GM19043 (cell line): ENCODE results near the gene TCEA3.

ENCODE experiments used
- ATAC-seq: cut with Tn5 transposase; IDR thresholded peaks from one replicate; pipeline ENCODE4 v1.9.1; 2021; ENCODE audit warnings: low read depth; ENCODE audit not compliant: unreplicated experiment

Gene TCEA3

GRCh38 chr1:23448846-23449245 is 24.3 kb upstream of the TCEA3 start:
- no peak for ATAC-seq

GRCh38 chr1:23446661-23447310 is 22.2 kb upstream of the TCEA3 start:
- ATAC-seq: no peak

DNA sequence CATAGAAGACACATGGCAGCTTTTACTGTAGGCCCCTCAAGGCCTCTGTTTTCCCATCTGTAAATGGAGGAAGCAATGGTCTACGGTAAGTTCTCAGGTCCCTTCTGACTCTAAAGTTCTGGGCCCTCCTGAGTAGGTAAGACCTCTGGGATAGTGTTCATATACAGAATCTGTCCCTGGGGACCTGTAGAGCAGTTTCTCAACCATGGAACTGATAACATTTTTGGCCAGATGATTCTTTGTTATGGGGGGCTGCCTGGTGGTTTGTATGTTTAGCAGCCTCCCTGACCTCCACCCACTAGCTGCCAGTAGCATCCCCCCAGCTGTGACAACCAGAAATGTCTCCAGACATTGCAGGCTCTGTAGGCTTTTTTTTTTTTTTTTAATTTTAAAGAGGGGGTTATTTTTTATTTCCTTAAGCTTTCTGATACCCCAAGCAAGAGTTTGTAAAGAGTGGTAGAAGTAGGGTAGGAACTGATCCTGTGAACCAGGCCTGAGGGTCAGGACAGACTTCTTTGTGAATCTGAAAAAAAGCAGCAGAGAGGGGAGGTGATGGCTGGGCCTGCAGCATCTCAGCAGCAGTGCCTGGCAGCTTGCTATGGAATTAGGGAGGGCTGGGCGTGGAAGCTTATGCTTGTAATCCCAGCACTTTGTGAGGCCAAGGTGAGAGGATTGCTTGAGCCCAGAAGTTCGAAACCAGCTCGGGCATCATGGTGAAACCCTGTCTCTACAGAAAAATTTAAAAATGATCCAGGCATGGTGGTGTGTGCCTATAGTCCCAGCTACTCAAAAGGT is 20.2 kb upstream of the TCEA3 start:
- ATAC-seq: no peak

DNA sequence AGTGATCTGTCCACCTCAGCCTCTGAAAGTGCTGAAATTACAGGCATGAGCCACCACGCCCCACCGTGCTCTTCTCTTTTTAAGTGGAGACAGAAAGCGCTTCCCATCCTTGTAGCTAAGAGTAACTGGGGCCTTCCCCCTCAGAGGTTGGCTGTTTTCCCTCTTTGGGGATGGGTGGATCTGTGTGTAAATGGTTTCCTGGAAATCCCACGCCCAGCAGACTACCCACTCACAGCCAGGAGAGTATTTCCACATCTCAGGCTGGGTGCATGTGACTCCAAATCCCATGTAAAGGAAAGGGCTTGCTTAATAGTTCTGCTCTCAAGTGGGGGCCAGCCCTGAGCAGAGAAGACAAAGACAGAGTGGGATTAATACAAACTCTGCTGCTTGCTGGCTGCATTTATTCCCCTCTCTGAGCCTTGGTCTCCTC is 19.6 kb upstream of the TCEA3 start:
- no peak for ATAC-seq

- no peak for ATAC-seq
Observed at GRCh38 chr1:23442751-23443150, 18.2 kb upstream of the TCEA3 start.

DNA sequence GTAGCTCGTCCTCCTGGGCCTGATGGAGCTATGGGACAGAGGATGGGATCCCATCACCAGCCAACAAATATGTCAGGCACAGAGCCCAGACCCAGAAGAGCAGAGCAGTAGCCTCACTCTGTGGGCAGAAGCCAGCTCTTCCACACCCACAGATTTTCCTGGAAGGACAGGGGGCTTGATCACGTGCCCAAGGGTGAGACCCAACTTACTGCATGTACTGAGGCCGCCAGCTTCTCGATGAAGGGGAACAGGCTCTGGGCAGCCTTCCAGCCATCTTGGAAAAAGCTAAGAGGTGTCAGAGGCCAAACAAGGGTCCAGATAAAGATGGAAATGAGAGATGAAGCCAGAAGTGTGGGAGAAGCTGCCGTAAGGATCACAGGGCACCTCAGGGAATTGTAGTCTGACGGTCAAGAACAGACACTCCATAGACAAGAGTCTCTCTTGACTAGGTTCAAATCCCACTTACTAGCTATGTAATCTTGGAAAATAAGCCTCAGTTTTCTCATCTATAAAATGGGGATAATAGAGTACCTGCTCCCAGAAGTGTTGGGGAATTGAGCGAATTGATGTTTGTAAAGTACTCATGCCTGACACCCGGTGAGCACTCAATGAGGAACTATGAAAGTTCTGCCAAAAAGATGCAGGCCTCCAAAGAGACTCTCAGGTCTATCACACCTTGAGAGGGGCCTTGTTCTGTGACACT is 17.0 kb upstream of the TCEA3 start:
- no peak for ATAC-seq

- ATAC-seq: no peak
Observed at GRCh38 chr1:23438545-23438944, 14.0 kb upstream of the TCEA3 start.

- no peak for ATAC-seq
Observed at GRCh38 chr1:23437355-23437664, 12.8 kb upstream of the TCEA3 start.

DNA sequence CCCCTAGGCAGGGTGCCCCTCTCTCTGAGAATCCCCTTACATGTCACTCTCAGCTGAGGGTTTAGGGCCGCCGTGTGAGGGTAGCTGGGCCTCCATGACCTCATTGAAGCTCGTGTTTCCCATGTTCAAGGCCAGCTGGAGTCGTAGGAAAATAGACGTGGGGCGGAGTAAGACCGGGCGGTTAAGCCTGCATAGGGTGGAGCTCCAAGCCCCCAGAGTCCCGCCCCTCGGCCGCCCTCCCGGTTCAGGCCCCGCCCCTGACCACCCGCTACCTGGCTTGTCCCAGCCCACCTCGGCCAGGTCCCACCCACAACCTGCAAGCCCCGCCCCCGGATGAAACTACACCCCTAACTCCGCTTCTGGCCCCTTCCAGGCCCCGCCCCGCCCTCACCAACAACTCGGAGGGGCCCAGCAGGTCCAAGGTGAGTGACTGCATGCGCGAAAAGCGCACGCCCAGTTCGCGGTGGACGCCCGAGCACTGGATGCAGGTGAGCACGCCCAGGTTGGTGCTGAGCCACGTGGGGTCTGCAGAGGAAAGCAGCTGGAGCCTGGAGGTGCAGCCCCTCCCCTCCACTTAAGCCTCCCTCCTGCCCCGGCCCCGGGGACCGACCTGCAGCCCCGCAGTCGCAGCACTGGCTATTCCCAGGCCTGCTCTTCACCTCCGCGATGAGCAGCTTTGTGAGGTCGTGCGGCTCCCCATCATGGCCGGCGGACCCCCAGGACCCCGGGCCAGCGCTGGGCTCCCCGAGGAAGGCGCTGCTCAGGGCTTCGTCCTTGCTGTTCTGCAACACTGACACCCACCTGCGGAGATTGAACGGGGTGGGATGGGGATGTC is 12.2 kb upstream of the TCEA3 start:
- ATAC-seq: no peak

DNA sequence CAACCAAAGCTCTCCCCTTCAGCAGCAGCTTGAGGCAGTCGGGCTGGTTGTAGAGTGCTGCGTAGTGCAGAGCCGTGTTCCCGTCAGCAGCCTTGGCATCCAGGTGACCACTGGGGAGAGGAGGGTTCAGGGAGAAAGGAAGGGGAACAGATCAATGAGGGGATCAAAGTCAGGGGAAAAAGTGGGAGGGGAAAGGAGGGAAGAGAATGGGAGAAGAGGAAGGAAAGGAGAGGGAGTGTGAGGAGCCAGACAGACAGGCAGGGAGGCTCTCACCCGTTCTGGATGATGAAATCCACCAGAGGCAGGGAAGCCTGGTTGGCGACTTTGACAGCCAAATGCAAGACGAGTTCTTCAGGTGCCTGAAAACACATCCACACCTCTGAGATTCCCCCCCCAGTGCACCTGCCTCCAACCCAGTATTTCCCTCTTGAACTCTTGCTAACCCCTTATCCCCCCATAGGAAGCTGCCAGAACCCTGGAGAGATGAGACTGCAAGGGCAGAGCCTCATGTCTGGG is 9.8 kb upstream of the TCEA3 start:
- ATAC-seq: no peak

- ATAC-seq: no peak
Observed at GRCh38 chr1:23433122-23433521, 8.6 kb upstream of the TCEA3 start.

DNA sequence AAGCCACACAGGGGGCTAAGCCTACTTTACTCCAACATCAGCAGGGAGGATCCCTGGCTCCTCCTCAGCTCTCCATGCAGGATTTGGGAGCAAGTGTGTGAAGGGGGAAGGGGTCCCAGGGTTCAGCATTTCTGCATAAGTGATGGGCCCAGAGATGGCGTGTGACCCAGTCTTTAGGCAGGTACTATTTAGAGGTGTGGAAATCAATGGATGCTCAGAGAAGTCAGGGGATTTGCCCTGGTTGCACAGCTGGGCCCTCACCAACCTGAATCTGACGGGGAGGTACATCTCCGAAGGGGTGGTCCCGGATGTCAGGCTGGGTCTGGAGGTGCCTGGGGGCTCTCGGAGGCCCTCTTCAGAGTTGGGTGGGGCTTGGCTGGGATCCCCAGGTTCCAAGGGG is 6.9 kb upstream of the TCEA3 start:
- ATAC-seq: no peak

DNA sequence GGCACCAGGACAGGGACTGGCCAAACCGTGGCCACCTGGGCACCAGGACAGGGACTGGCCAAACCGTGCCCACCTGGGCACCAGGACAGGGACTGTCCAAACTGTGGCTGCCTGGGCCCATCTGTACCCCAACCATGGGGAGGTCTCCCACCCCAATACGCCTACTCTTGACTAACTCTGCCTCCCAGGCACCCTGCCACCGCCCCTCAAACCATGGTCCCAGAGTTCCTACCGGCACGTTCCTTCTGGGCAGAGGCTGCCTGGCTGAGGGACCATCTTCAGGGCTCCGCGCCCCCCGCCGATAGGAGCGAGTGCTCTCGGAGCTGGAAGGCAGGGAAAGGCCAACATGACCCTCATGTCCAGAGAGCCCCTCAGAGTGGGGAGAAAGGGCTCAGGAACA is 6.3 kb upstream of the TCEA3 start:
- no peak for ATAC-seq

GRCh38 chr1:23428136-23428905 is 3.8 kb upstream of the TCEA3 start:
- no peak for ATAC-seq

GRCh38 chr1:23427550-23427949 is 3.0 kb upstream of the TCEA3 start:
- ATAC-seq: no peak

- ATAC-seq: no peak
Observed at GRCh38 chr1:23426828-23427227, 2.3 kb upstream of the TCEA3 start.

GRCh38 chr1:23425193-23425494 is 596 bp upstream of the TCEA3 start:
- ATAC-seq: no peak

DNA sequence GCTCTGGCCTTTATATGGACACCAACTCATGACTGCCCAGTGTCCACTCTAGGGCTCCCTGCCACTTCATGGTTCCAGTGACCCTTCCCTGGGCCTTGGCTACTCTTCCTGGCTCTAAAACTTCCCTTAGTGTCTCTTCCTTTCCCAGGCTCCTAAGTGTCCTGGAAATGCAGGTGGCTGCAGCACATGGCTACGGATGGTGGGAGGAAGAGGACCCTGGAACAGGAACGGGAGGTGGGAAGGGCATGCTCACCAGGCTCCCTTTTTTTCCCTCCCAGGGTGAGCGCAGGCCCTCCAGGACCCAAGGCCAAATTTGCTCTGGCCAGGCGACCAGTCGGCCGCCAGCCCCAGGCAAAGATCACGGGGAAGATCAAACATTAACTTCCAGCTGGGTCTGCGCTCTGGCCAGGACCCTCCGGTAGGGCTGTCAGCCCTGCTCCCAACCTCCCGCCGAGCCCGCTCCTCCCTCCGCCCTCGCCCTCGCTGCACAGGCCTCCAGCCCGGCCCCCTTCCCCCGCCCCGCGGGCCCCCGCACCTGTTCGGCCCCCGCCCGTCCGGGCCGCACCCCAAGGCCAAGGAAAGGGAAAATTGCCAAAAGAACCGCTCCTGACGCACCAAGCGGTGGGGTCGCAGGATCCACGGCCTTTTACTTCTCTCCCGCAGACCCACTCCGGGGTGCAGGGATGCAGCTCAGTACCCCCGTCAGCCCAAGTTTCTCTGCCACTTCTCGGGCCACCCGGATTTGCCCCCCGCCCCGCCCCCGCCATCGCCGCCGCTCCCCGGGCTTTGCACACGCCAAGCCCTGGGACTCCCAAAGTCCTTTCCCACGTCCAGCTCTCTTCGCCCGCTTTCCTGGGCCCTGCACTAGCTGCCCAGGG is 894 bp downstream of the TCEA3 start:
- ATAC-seq: no peak

DNA sequence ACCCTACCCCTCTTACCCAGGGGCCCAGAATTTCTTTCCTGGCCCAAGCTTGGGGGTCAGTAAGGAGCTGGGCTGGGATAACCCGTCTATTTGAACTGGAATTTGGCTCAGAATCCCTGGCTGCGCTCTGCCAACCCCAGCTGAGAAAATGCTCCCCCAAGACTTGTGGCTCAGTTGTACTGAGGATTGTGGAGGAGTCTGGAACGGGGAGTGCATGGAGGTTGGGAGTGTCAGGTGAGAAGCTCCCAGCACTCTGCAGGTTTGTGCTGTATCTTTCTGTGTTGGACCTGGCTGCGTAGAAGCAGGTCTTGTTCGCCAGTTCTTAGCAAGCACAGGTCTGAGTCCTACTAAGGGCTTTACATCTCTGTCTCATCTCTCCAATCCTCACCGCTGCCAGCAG is 1.6 kb downstream of the TCEA3 start:
- ATAC-seq: no peak
